ENCODE measurements around the gene ELN. TPM values are rescaled to one million over a fixed set of nuclear protein-coding genes. Genes with fewer than 3 reads are reported as not detected.

Gene ELN
- total and polyA plus RNA-seq, 2 of the 4 experiments (the other 2 are of a cell fraction) = 2.2 to 14.3 TPM

DNA sequence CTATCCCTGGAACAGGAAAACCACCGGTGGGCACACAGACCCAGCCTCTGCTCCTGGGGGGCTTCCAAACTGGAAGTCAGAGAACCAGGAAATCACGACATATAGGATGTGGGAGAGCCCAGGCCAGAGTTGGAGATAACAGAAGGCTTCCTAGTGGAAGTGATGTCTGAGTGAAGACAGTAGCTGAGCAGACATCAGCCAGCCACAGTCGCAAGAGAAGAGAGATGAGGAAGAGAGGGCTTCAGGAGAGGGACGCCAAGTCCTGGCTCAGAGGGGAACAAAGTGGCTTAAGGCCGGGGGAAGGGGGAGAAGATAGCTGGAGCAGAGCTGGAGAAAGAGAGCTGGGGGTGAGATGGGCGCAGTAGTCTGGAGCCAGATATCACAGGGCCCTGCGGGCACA is 30.9 kb upstream of the ELN start:
- Histone ChIP-seq H3K56ac (ENCODE audit: extremely low read depth, insufficient read depth, low read length) (no peak overlapping the region), H2BK5ac (ENCODE audit: low read depth, low read length, poor library complexity, severe bottlenecking) (no peak overlapping the region), H3K14ac (replicated peaks; ENCODE audit: low read depth, low read length) (no peak overlapping the region), H3K4me2 (ENCODE audit: low read depth, low read length) (no peak overlapping the region), H3K9me3 (ENCODE audit: control insufficient read depth, insufficient read depth, low read length) (no peaks in the 10 kb centered on the region; the same call in 1 of the 2 replicates), H4K91ac (ENCODE audit: insufficient read depth, low read depth, low read length) (peak overlapping the region; percentile 71), H2BK120ac (ENCODE audit: low read depth, low read length) (peak overlapping the region; percentile 28), H3K4ac (ENCODE audit: low read depth, low read length) (peak overlapping the region; percentile 28; the same call in 1 of the 2 replicates), H3K9me1 (ENCODE audit: insufficient read depth, low read length) (peaks cover 15% of the 10 kb centered on the region), H3K36me3 (ENCODE audit: control insufficient read depth, insufficient read depth, low read length) (no peaks in the 10 kb centered on the region), H2AFZ (replicated peaks; ENCODE audit: low read length, poor library complexity) (no peak overlapping the region), H3K23ac (ENCODE audit: low read depth, low read length) (no peak overlapping the region), H3K27ac (ENCODE audit: insufficient read depth, low read length) (no peak overlapping the region), H3K4me1 (ENCODE audit: control insufficient read depth, insufficient read depth, low read length) (peaks cover 29% of the 10 kb centered on the region), H2AK5ac (ENCODE audit: low read depth, low read length) (0 out of 2 replicates have a peak overlapping the region, but pooled peaks have one; percentile 1), H2AK9ac (replicated peaks; ENCODE audit: low read depth, low read length, poor library complexity) (no peak overlapping the region), H3K27me3 (ENCODE audit: control insufficient read depth, insufficient read depth, low read length) (no peaks in the 10 kb centered on the region), H2BK20ac (ENCODE audit: low read depth, low read length) (peak overlapping the region; percentile 11), H4K5ac (ENCODE audit: low read depth, low read length) (no peak overlapping the region; the same call in 1 of the 2 replicates), H2BK15ac (ENCODE audit: low read depth, low read length) (peak overlapping the region; percentile 15; the same call in 1 of the 3 replicates), H3K18ac (ENCODE audit: low read depth, low read length) (no peak overlapping the region; the same call in 1 of the 2 replicates), H3K9ac (ENCODE audit: low read depth, low read length) (no peak overlapping the region), H3K79me1 (ENCODE audit: low read depth in 1 of 2, low read length in 2 of 2) (no peaks in the 10 kb centered on the region; a peak in 1 of 4 replicates), H4K20me1 (ENCODE audit: insufficient read depth, low read length) (0 out of 2 replicates have a peak, but pooled peaks cover 3% of the 10 kb centered on the region), H4K8ac (ENCODE audit: low read depth in 2 of 2, low read length in 2 of 2) (no peak overlapping the region), H3K4me3 (ENCODE audit: insufficient read depth, low read depth, low read length) (no peak overlapping the region)
- in situ Hi-C loops (cut with MboI; ENCODE audit: low sequenced_read_pairs) (no loop called here), dilution Hi-C loops (cut with HindIII; ENCODE audit: low sequenced_read_pairs, unreplicated experiment) (no loop called here), intact Hi-C loops (cut with micrococcal nuclease) (no loop called here)
- ChIA-PET POLR2A (ENCODE audit: unreplicated experiment) (no interaction called here), CTCF (interaction anchor here (0.7 to 1.9 kb wide), 2 partner anchors 30 to 243 kb away, joined by 5 read pairs; no protein-coding TSS in a partner anchor)
- no TSS peak for BruUV-seq (replicated peaks)
- TF ChIP-seq MAFK (IDR thresholded peaks at IDR 0.05; ENCODE audit: low read depth, low read length) (no peak), MXI1 (IDR thresholded peaks at IDR 0.05; ENCODE audit: borderline replicate concordance, low read depth, low read length) (no peak), BHLHE40 (IDR thresholded peaks at IDR 0.05; ENCODE audit: low read depth, low read length) (no peak), RCOR1 (IDR thresholded peaks at IDR 0.05; ENCODE audit: insufficient replicate concordance, low read length) (no peak), SMC3 (IDR thresholded peaks at IDR 0.05; ENCODE audit: low read depth, low read length) (no peak), MAZ (IDR thresholded peaks at IDR 0.05; ENCODE audit: borderline replicate concordance, low read depth, low read length) (no peak), CEBPB (IDR thresholded peaks at IDR 0.05; ENCODE audit: low read depth, low read length) (no peak), NFE2L2 (IDR thresholded peaks at IDR 0.05; ENCODE audit: low read depth, low read length) (no peak)
- TF ChIP-seq, protein P1, sequence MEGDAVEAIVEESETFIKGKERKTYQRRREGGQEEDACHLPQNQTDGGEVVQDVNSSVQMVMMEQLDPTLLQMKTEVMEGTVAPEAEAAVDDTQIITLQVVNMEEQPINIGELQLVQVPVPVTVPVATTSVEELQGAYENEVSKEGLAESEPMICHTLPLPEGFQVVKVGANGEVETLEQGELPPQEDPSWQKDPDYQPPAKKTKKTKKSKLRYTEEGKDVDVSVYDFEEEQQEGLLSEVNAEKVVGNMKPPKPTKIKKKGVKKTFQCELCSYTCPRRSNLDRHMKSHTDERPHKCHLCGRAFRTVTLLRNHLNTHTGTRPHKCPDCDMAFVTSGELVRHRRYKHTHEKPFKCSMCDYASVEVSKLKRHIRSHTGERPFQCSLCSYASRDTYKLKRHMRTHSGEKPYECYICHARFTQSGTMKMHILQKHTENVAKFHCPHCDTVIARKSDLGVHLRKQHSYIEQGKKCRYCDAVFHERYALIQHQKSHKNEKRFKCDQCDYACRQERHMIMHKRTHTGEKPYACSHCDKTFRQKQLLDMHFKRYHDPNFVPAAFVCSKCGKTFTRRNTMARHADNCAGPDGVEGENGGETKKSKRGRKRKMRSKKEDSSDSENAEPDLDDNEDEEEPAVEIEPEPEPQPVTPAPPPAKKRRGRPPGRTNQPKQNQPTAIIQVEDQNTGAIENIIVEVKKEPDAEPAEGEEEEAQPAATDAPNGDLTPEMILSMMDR (conservative IDR thresholded peaks at IDR 0.05; ENCODE audit: low read depth, low read length) = no peak
- ATAC-seq (ENCODE audit: low read depth) (no peak), DNase-seq (no peak)
- WGBS, 2 experiments (ENCODE audit: extremely low coverage in 2 of 2, insufficient read length in 1 of 2) = 89% methylated on average over 3 of the region's 7 CpGs; no CpG with 5 or more reads in 1 of the 2 experiments

Data from IMR-90 (cell line).